ENCODE measurements around the gene PITPNC1. TPM values are rescaled to one million over a fixed set of nuclear protein-coding genes. Genes with fewer than 3 reads are reported as not detected.
"Not testable (repeated sequence)": the region's sequence is repeated elsewhere in the genome, so short reads cannot be mapped to it uniquely, and the experiment has no call there.

The PITPNC1 gene
- 19.9 and 24.0 TPM in 2 replicates for total RNA-seq (2014; rRNA removed; shearing (Covaris generic))

- DNase-seq (ENCODE audit: low spot score) = peak; percentile 93
- in situ Hi-C loops (cut with HindIII; ENCODE audit: low sequenced_read_pairs) = no loop called here
Measured at GRCh38 chr17:67376737-67377487, at the start of gene PITPNC1. Gene PITPNC1, plus strand, starts transcription at chr17:67377281.

- in situ Hi-C loops (cut with HindIII; ENCODE audit: low sequenced_read_pairs) = no loop called here
- DNase-seq (ENCODE audit: low spot score) = no peak
Measured at GRCh38 chr17:67328026-67328425, 49.1 kb upstream of the PITPNC1 start.

DNA sequence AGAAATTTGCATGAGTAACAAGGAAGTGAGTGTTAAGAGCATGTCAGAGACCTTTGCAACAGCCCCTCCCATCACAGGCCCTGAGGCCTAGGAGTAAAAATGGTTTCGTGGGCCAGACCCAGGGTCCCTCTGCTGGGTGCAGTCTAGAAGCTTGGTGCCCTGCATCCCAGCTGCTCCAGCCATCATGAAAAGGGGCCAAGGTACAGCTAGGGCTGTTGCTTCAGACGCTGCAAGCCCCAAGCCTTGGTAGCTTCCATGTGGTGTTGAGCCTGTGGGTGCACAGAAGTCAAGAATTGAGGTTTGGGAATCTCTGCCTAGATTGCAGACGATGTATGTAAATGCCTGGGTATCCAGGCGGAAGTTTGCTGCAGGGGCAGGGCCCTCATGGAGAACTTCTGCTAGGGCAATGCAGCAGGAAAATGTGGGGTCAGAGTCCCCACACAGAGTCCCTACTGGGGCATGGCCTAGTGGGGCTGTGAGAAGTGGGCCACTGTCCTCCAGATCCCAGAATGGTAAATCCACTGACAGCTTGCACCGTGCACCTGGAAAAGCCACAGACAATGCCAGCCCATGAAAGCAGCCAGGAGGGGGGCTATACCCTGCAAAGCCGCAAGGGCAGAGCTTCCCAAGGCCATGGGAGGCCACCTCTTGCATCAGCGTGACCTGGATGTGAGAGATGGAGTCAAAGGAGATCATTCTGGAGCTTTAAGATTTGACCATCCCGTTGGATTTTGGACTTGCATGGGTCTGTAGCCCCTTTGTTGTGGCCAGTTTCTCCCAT, 45.5 kb upstream of the PITPNC1 start:
- DNase-seq (ENCODE audit: low spot score); in situ Hi-C loops (cut with HindIII; ENCODE audit: low sequenced_read_pairs): not testable (repeated sequence)

GRCh38 chr17:67332162-67332508, 44.9 kb upstream of the PITPNC1 start:
- in situ Hi-C loops (cut with HindIII; ENCODE audit: low sequenced_read_pairs); DNase-seq (ENCODE audit: low spot score): not testable (repeated sequence)

DNA sequence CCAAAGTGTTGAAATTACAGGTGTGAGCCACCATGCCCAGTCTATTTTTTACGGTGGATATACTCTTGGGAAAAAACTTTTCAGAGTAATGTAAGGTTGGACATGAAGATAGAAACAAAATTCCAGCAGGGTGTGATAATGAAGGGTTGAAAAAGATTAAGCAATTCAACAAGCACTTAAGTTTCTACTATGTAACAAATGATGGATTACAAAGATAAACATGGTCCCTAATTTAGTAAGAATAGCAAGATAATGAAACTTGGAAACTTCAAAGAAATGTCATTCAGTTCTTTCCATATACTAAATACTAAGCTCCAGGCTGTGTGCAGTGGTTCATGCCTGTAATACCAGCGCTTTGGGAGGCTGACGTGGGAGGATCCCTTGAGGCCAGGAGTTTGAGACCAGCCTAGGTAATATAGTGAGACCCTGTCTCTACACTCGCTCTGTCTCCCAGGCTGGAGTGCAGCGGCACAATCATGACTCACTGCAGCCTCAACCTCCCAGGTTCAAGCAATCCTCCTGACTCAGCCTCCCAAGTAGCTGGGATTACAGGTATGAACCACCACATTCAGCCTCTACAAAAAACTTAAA, 41.7 kb upstream of the PITPNC1 start:
- no peak for DNase-seq (ENCODE audit: low spot score)
- in situ Hi-C loops (cut with HindIII; ENCODE audit: low sequenced_read_pairs) = no loop called here

DNA sequence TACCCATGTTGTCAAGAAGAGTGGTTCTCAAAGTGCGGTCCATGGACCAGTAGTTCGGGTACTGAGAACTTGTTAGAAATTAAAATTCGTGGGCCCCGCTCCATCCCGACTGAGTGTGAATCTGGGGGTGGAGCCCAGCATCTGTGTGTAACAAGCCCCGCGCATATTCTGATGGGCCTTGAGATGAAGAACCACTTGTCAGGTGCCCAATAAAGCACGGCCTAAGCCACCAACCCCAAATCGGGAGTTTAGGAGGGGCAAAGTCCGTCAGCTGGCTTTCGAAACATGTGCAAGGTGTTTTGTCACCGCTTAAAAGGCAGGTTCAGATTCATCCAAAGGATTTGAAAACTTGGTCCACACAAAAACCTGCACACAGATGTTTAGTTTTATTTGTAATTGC, 40.2 kb upstream of the PITPNC1 start:
- in situ Hi-C loops (cut with HindIII; ENCODE audit: low sequenced_read_pairs) = no loop called here
- no peak for DNase-seq (ENCODE audit: low spot score)

GRCh38 chr17:67338353-67338752, 38.7 kb upstream of the PITPNC1 start:
- in situ Hi-C loops (cut with HindIII; ENCODE audit: low sequenced_read_pairs); DNase-seq (ENCODE audit: low spot score): not testable (repeated sequence)

- no peak for DNase-seq (ENCODE audit: low spot score)
- in situ Hi-C loops (cut with HindIII; ENCODE audit: low sequenced_read_pairs) = no loop called here
Measured at GRCh38 chr17:67343237-67343636, 33.8 kb upstream of the PITPNC1 start.

DNA sequence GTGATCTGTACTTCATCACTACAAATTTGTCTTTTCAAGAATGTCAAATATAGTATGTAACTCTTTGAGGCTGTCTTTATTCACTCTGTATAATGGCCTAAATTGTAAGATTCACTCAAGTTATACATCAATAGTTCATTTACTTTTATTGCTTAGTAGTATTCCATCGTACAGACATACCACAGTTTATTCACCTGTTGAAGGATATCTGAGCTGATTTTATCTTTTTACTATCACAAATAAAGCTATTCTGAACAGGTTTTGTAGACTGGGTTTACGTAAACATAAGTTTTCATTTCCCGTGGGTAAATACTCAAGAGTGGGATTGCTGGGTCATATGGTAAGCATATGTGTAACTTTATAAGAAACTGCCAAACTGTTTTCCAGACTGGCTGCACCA, 29.3 kb upstream of the PITPNC1 start:
- DNase-seq (ENCODE audit: low spot score) = no peak
- in situ Hi-C loops (cut with HindIII; ENCODE audit: low sequenced_read_pairs) = no loop called here

- DNase-seq (ENCODE audit: low spot score) = no peak
- in situ Hi-C loops (cut with HindIII; ENCODE audit: low sequenced_read_pairs) = no loop called here
Measured at GRCh38 chr17:67349420-67349819, 27.7 kb upstream of the PITPNC1 start.

DNA sequence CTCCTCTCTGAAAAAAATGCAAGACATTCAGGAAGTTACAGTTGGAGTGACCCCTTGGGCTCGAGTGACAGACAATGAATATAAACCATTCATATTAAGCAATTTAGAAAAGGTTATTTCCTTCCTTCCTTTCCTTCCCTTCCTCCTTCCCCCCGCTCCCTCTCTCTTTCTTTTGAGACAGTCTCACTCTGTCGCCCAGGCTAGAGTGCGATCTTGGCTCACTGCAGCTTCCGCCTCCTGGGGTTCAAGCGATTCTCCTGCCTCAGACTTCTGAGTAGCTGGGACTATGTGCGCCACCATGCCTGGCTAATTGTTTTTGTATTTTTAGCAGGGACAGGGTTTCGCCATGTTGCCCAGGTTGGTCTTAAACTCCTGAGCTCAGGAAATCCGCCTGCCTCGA, 23.9 kb upstream of the PITPNC1 start:
- no peak for DNase-seq (ENCODE audit: low spot score)
- in situ Hi-C loops (cut with HindIII; ENCODE audit: low sequenced_read_pairs) = no loop called here

GRCh38 chr17:67353929-67354574, 23.0 kb upstream of the PITPNC1 start:
- no peak for DNase-seq (ENCODE audit: low spot score)
- in situ Hi-C loops (cut with HindIII; ENCODE audit: low sequenced_read_pairs) = no loop called here

DNA sequence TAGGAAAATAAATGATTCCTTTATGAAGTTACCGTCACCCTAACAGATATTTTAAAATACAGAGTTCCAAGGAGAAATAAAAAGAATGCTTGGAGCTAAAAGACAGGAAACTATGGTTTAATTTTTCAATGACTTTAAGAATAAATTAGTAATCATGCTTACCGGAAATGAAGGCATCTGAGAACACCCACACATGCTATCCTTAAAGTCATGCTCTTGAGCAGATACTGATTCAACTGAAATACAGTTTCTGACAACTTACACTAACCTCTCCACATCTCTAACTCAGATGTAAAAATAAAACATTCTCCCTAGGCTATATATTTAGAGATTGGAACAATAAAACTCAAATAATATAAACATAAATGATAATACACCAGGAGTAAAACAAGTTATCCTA, 18.5 kb upstream of the PITPNC1 start:
- in situ Hi-C loops (cut with HindIII; ENCODE audit: low sequenced_read_pairs) = no loop called here
- DNase-seq (ENCODE audit: low spot score) = no peak

DNA sequence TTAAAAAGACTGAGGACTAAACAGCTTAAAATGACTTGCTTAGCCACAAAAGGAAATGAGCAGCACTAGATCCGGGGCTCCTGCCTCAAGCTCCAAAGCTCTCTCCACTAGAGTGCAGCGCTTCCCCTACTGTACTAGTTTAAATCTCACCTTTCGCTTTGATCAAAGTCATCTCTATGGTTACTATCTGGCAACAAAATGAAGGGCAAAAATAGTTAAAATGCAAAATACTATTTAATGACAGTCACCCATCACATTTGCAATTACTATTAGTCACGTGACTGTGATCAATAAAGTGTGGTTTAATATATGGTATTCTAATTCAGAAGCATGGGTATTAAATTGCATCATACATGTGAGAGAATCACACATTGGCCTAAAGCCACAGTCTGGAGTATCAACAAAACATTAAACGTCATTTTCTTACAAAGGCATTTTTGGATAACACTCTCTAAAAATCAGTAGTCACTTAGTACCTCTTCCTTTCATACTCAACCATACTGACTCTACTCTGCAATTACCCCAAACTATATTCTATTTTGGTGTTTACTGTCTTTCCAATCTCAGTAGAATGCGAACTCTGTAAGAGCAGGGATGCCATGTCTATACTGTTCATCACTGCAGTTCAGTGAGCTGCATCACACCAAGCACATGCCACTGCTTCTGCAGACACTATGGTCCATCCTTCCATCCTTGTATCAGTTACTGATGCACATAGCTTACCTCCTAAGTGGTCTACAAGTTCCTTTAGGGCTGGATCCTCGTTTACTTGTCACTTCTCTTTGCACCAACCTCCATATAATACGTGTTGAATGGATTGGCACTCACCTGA, 16.9 kb upstream of the PITPNC1 start:
- in situ Hi-C loops (cut with HindIII; ENCODE audit: low sequenced_read_pairs) = no loop called here
- DNase-seq (ENCODE audit: low spot score) = peak; percentile 31

GRCh38 chr17:67360880-67361279, 16.2 kb upstream of the PITPNC1 start:
- no peak for DNase-seq (ENCODE audit: low spot score)
- in situ Hi-C loops (cut with HindIII; ENCODE audit: low sequenced_read_pairs) = no loop called here

GRCh38 chr17:67362173-67362572, 14.9 kb upstream of the PITPNC1 start:
- DNase-seq (ENCODE audit: low spot score) = no peak
- in situ Hi-C loops (cut with HindIII; ENCODE audit: low sequenced_read_pairs) = no loop called here

- DNase-seq (ENCODE audit: low spot score) = no peak
- in situ Hi-C loops (cut with HindIII; ENCODE audit: low sequenced_read_pairs) = no loop called here
Measured at GRCh38 chr17:67364847-67365737, 12.0 kb upstream of the PITPNC1 start.

DNA sequence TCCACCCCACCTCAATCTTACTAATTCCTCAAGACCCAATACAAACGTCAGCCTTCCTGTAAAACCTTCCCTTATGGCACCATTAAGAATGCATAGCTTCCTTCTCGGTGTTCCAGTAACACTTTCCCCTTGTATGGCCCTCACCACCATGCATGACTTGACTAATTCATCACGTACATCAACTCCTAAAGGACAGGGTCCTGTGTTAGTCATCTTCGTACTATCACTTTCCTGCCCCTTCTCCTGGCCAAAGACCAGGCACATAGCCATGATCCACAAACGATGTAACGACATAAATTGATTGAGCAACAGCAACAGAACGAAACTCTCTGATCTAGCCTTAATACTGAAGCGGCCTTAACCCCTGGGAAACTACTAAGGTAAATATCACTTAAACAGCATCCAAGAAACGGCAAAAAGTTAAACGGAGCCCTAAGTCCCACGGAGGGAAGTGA, 11.3 kb upstream of the PITPNC1 start:
- DNase-seq (ENCODE audit: low spot score) = peak; percentile 11
- in situ Hi-C loops (cut with HindIII; ENCODE audit: low sequenced_read_pairs) = no loop called here
